Aorta (tissue), 5 donors: ENCODE measurements around the gene FBXL7. TPM values are rescaled to one million over a fixed set of nuclear protein-coding genes. Genes with fewer than 3 reads are reported as not detected.

ENCODE experiments used
- ATAC-seq: fragments of 200-7000 bp; cut with Tn5 transposase; one replicate; pipeline ENCODE4 v1.9.1; 2022; ENCODE audit warnings: moderate library complexity; ENCODE audit not compliant: low FRiP score
- DNase-seq, 2 donors: peaks; one replicate each; pipeline ENCODE4 v3.0.0-alpha.2; 2020
- H3K27ac ChIP-seq, 2 donors: one replicate each; pipeline ENCODE4 v1.5.1; 2013; ENCODE audit warnings: low read length in 2 of 2, mild to moderate bottlenecking in 2 of 2, moderate library complexity in 2 of 2, control low read depth in 1 of 2, inconsistent platforms in 1 of 2, low read depth in 1 of 2
- H3K27me3 ChIP-seq, 2 donors: one replicate each; pipeline ENCODE4 v1.6.1; 2013; ENCODE audit warnings: control low read depth in 1 of 2, low read length in 1 of 2, mild to moderate bottlenecking in 1 of 2, moderate library complexity in 1 of 2; ENCODE audit not compliant: insufficient read depth in 2 of 2, control insufficient read depth in 1 of 2
- H3K36me3 ChIP-seq, 2 donors: one replicate each; pipeline ENCODE4 v1.6.1; 2013; ENCODE audit warnings: control low read depth in 1 of 2, low read length in 1 of 2, mild to moderate bottlenecking in 1 of 2; ENCODE audit not compliant: insufficient read depth in 2 of 2, control insufficient read depth in 1 of 2
- H3K4me1 ChIP-seq, 2 donors: one replicate each; pipeline ENCODE4 v1.6.1; 2013; ENCODE audit warnings: low read length in 2 of 2, control low read depth in 1 of 2, mild to moderate bottlenecking in 1 of 2, moderate library complexity in 1 of 2; ENCODE audit not compliant: insufficient read depth in 2 of 2, control insufficient read depth in 1 of 2
- H3K4me3 ChIP-seq, 2 donors: one replicate each; pipeline ENCODE4 v1.5.1; 2013; ENCODE audit warnings: low read length in 2 of 2, control low read depth in 1 of 2, mild to moderate bottlenecking in 1 of 2
- H3K9me3 ChIP-seq: one replicate; pipeline ENCODE4 v1.6.1; 2013; ENCODE audit warnings: mild to moderate bottlenecking, low read length; ENCODE audit not compliant: control insufficient read depth
- WGBS, 2 donors: extraction: QIAGEN DNeasy Blood & Tissue Kit; methylation state at CpG; one replicate each; pipeline ENCODE4 v1.1.7; 2013; 5-methylcytosine and 5-hydroxymethylcytosine counted together
- intact Hi-C, 2 donors: fragments of 100-400 bp; cut with DNase I; formaldehyde crosslinking; loops; one replicate each; pipeline versions ENCODE4 v1.14.2 to v1.15.0; 2022
- polyA plus RNA-seq, 2 donors: library from polyadenylated mRNA; stranded (reverse); fragments of 200-250 nt; gene quantifications; one replicate each; pipeline ENCODE4 v1.2.3, GENCODE V29; 2013
- total RNA-seq, 2 donors: library from RNA; stranded (reverse); fragmentation: NEBNext Ultra II Directional; extraction: Animal tissue kit (Norgen Biotek cat#: 25700); gene quantifications; one replicate each; pipeline ENCODE4 v1.2.1, GENCODE V29; 2021
- donor health status: healthy with polysubstance abuse.
- donor health status: Bipolar disorder and iron deficiency.
- donor health status: DM: no; HTN: no; CAD: no.
- donor health status: DM: no; HTN: no; CAD: no.
- donor health status: DM: yes; HTN: yes; CAD: no.

FBXL7 gene
- total and polyA plus RNA-seq, 4 donors: 3.9 to 32.7 (median 14.7) TPM

DNA sequence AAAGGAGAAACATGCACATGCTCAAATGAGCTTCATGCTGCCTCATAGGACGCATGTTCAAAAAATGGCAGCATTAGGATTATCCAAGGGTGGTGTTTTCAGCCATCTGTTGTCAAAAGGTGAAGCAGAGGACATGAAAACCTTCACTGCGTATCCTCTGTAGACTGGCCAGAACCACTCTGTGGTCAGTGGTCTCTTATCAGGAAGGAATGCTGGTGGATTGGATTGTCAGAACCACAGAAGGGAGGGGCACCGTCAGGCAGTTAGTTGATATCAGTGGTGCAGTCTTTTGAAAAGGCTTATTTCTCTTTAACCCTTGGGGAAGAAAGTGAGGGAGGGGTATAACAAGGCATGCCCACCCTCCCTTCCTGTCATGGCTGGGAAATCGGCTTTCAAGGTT is 100.1 kb downstream of the FBXL7 start:
- intact Hi-C loops: no loop called here
- 88 to 89% methylated on average over 4 of the region's 4 CpGs for WGBS, 2 donors
- no peak for ATAC-seq
- no peak overlapping the region for H3K4me3 ChIP-seq
- peaks cover 0 to 2% of the 10 kb centered on the region in 2 donors for H3K4me1 ChIP-seq
- no peak for DNase-seq
- no peak overlapping the region for H3K27ac ChIP-seq
- H3K9me3 ChIP-seq: no peaks in the 10 kb centered on the region
- no peaks in the 10 kb centered on the region for H3K27me3 ChIP-seq
- peaks cover 0 to 2% of the 10 kb centered on the region in 2 donors for H3K36me3 ChIP-seq

DNA sequence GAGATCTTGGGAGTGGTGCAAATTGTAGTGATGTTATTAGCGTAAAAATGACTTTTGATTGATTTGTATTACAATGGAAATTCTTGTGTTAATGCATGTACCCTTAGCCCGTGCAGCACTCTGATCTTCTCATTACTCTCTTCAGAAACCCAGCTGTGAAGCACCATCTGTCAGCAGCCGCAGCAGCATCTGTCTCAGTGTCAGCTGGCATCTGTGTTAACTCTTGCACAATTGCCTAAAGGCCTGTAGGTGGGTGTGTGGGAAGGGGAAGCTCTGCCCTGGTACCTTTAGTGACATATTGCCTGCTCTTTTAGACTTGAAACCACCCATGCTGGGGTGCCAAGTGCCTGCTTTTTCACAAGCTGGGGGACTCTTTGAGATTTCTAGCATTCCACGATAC is 101.3 kb downstream of the FBXL7 start:
- no peak for DNase-seq

DNA sequence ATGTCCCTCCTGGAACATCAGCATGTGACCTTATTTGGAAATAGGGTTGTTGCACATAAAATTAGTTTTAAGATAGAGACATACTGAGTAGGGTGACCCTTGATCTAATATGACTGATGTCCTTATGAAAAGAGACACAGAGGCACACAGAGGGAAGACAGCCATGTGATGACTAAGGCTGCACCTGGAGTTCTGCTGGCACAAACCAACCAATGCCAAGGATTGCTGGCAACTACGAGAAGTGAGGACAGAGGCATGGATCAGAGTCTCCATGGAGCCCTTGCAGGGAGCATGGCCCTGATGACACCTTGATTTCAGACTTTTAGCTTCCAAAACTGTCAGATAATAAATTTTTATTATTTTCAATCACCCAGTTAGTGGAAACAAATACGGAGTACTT is 101.9 kb downstream of the FBXL7 start:
- H3K27me3 ChIP-seq: no peaks in the 10 kb centered on the region
- no peak overlapping the region for H3K27ac ChIP-seq
- H3K4me1 ChIP-seq: no peaks in the 10 kb centered on the region
- no peak overlapping the region for H3K4me3 ChIP-seq
- H3K36me3 ChIP-seq: peaks cover 0 to 2% of the 10 kb centered on the region in 2 donors
- H3K9me3 ChIP-seq: no peaks in the 10 kb centered on the region
- ATAC-seq: no peak
- intact Hi-C loops: no loop called here
- WGBS, 2 donors: 86 to 88% methylated on average over 2 of the region's 2 CpGs
- DNase-seq: no peak

More for the DNA sequence above, 101.3 kb downstream of the FBXL7 start:
- H3K36me3 ChIP-seq: peaks cover 0 to 2% of the 10 kb centered on the region in 2 donors
- H3K4me1 ChIP-seq: no peaks in the 10 kb centered on the region
- intact Hi-C loops: no loop called here
- ATAC-seq: no peak
- 91 to 93% methylated on average over 4 of the region's 4 CpGs for WGBS, 2 donors
- no peak overlapping the region for H3K4me3 ChIP-seq
- no peaks in the 10 kb centered on the region for H3K9me3 ChIP-seq
- H3K27me3 ChIP-seq: no peaks in the 10 kb centered on the region
- no peak overlapping the region for H3K27ac ChIP-seq

DNA sequence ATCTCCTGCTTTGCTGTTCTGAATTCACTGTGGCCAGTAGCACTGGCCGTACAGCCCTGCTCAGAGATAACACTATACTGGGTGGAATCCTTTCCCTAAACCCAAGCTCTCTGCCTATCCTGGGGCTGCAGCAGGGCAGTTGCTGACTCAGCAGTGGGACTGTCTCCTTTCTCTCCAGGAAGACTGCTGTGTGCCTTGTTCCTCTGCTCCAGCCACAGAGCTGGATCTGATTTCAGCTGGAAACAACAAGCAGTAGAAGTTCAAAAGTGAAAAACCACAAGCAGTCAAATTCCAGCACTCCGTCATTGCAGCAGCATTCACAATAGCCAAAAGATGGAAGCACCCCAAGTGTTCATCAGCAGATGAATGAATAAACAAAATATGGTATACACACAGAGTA is 105.0 kb downstream of the FBXL7 start:
- Histone ChIP-seq H3K27ac (no peak overlapping the region), H3K4me1 (no peaks in the 10 kb centered on the region), H3K9me3 (no peaks in the 10 kb centered on the region), H3K4me3 (no peak overlapping the region), H3K27me3 (no peaks in the 10 kb centered on the region), H3K36me3 (peaks cover 0 to 2% of the 10 kb centered on the region in 2 donors)
- 90 to 93% methylated on average over 2 of the region's 2 CpGs for WGBS, 2 donors
- no peak for DNase-seq
- no peak for ATAC-seq
- intact Hi-C loops: no loop called here

DNA sequence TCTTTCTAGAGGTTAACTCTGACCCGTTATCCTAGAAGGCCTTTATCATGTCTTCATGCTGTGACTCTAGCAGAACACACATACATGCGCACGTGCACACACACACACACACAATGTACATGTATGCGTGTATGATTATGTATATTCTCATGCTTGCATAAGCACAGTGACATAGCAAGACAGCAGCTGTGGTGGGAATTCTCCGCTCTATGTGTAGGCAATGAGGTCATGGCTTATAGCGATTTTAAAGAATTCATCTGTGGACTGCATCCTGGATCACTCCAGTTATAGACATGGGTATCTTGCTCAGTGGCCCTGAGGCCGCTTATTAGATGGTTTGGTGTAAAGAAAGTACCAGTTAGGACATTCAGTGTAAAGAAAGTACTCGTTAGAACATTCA is 106.2 kb downstream of the FBXL7 start:
- no peak overlapping the region for H3K27ac ChIP-seq
- DNase-seq: no peak
- 84 to 85% methylated on average over 8 of the region's 8 CpGs for WGBS, 2 donors
- intact Hi-C loops: no loop called here
- H3K27me3 ChIP-seq: no peaks in the 10 kb centered on the region
- ATAC-seq: no peak
- H3K9me3 ChIP-seq: no peaks in the 10 kb centered on the region
- H3K36me3 ChIP-seq: peaks cover 0 to 2% of the 10 kb centered on the region in 2 donors
- no peaks in the 10 kb centered on the region for H3K4me1 ChIP-seq
- H3K4me3 ChIP-seq: no peak overlapping the region

DNA sequence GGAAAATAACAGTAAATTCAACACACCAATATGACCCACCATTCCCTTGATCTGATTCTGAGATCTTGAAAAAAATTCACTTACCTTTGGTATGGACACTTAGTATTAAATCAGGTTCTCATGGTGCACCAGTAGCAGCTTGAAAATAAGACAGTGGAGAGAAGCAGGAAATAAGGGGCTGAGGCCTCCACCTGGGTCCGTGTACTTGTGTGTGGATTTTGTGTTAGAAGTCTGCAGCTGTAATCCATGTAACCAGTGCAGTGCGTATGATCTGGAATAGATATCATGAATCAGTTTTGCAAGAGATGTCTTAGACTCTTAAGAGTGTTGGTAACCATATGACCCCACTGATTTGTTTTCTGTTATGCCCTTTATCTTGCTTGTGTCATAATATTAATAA is 107.1 kb downstream of the FBXL7 start:
- 66 to 95% methylated on average over 2 of the region's 2 CpGs for WGBS, 2 donors
- no peak overlapping the region for H3K27ac ChIP-seq
- no peak for ATAC-seq

DNA sequence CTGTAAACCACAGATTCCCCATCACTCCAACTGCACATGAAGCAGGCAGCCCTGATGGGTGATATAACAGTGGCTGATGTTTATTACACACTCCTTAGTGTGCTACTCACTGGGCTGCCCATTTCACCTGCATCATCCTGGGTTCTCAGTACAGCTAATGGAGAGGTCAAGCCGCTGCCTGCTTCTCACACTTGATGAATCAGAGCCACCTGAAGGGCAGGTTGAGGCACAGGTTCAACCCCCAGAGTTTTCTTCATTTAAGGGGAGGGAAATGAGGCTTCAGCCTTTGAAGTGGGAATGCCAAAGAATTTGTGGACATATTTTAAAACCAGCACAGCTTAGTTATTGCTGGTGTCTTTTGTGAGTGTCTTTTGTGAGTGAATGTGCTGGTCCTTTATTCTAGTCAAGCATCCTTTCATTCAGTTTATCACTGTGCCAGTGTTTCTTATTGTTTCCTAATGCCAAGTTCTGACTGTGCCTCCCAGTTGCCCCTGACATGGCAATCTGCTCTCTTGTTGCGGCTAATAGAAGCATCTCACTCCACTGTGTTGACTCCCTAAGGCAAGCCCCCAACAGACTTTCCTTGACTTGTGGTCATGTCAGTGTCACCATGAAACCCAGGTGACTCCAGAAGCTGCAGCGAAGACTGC is 109.2 kb downstream of the FBXL7 start:
- Histone ChIP-seq H3K4me1 (no peaks in the 10 kb centered on the region), H3K27me3 (no peaks in the 10 kb centered on the region), H3K27ac (no peak overlapping the region), H3K9me3 (no peaks in the 10 kb centered on the region), H3K4me3 (no peak overlapping the region), H3K36me3 (no peaks in the 10 kb centered on the region)
- ATAC-seq (no peak), DNase-seq (no peak)
- intact Hi-C loops: no loop called here
- 99 to 100% methylated on average over 3 of the region's 3 CpGs for WGBS, 2 donors

More for the DNA sequence above, 107.1 kb downstream of the FBXL7 start:
- no peaks in the 10 kb centered on the region for H3K36me3 ChIP-seq
- no peaks in the 10 kb centered on the region for H3K27me3 ChIP-seq
- no peaks in the 10 kb centered on the region for H3K4me1 ChIP-seq
- DNase-seq: no peak
- no peaks in the 10 kb centered on the region for H3K9me3 ChIP-seq
- intact Hi-C loops: no loop called here
- H3K4me3 ChIP-seq: no peak overlapping the region

DNA sequence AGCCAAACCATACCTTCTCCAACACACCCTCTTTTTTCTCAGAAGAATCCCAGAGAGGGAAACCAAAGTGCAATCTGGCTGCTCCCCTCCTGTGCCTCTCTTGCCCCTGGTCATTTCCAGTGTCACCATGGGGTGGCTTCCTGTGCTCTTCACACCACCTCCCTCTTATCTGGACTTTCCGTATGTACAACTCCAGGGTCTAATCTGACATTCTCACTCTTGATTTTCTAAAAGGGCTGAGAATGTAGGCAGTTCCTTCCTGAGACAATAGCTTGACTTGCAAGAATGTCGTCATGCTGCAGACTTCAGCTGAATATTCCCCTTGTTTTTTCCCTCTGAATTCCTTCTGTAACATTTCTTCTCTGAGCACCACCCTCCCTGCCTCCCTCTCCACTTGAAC is 110.2 kb downstream of the FBXL7 start:
- no peaks in the 10 kb centered on the region for H3K9me3 ChIP-seq
- no peaks in the 10 kb centered on the region for H3K36me3 ChIP-seq
- no peak overlapping the region for H3K4me3 ChIP-seq
- intact Hi-C loops: no loop called here
- H3K27ac ChIP-seq: no peak overlapping the region
- ATAC-seq (no peak), DNase-seq (no peak)
- WGBS, 2 donors: 83 to 88% methylated on average over 2 of the region's 2 CpGs
- no peaks in the 10 kb centered on the region for H3K27me3 ChIP-seq
- H3K4me1 ChIP-seq: no peaks in the 10 kb centered on the region

DNA sequence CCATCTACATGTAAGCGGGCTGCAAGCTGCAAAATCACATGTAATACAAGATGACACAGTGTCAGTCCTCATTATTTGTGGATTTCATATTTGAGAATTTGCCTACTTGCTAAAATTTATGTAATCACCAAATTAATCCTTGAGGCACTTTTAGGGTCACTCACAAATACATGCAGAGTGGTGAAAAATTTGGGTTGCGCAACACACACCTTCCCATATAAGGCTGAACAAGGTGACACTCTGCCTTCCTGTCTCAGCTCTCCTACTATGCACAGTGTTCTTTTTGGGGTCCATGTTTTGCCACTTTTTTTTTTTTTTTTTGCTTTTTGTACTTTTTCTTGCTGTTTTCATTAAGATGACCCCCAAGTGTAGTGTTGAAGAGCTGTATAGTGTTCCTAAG is 111.0 kb downstream of the FBXL7 start:
- Histone ChIP-seq H3K27ac (no peak overlapping the region), H3K9me3 (no peaks in the 10 kb centered on the region), H3K4me1 (peaks cover 0 to 2% of the 10 kb centered on the region in 2 donors), H3K4me3 (no peak overlapping the region), H3K27me3 (no peaks in the 10 kb centered on the region), H3K36me3 (no peaks in the 10 kb centered on the region)
- DNase-seq (no peak), ATAC-seq (no peak)
- intact Hi-C loops: no loop called here
- 99% methylated on average over 2 of the region's 2 CpGs for WGBS, 2 donors
